Measurements from ENCODE around the gene SOX12. TPM values are rescaled to one million over a fixed set of nuclear protein-coding genes. Genes with fewer than 3 reads are reported as not detected.
"Not testable (repeated sequence)": the region's sequence is repeated elsewhere in the genome, so short reads cannot be mapped to it uniquely, and the experiment has no call there.

Gene SOX12
- total RNA-seq, 1 donor from 2014 or later, result 5.3 TPM

GRCh38 chr20:353166-353565 lies 27.8 kb downstream of the SOX12 start:
- H3K27ac ChIP-seq, result no peak overlapping the region
- no peaks in the 10 kb centered on the region for H3K9me3 ChIP-seq (ENCODE audit: low read depth)
- H3K9ac ChIP-seq, result no peak overlapping the region
- H3F3A ChIP-seq (ENCODE audit: low read depth), result peaks cover 12% of the 10 kb centered on the region
- H3K4me1 ChIP-seq, result no peaks in the 10 kb centered on the region
- no peaks in the 10 kb centered on the region for H3K36me3 ChIP-seq
- H3K4me2 ChIP-seq, result no peak overlapping the region
- H4K20me1 ChIP-seq (ENCODE audit: low read depth), result peaks cover 15% of the 10 kb centered on the region
- Mint-ChIP-seq H3K9me3 (no peaks in the 10 kb centered on the region), H3K4me3 (no peak overlapping the region), H3K4me1 (peaks cover 13% of the 10 kb centered on the region), H3K36me3 (peaks cover 9% of the 10 kb centered on the region), H3K27ac (no peak overlapping the region), H3K27me3 (ENCODE audit: insufficient read depth, low read depth) (no peaks in the 10 kb centered on the region)
- no peaks in the 10 kb centered on the region for H3K27me3 ChIP-seq
- no peaks in the 10 kb centered on the region for H3K79me2 ChIP-seq (ENCODE audit: low read depth)
- no peak for TF ChIP-seq EZH2 (IDR thresholded peaks at IDR 0.05)
- TF ChIP-seq CTCF (IDR thresholded peaks at IDR 0.05), result no peak
- TF ChIP-seq EZH2phosphoT487 (IDR thresholded peaks at IDR 0.05), result no peak
- no peak for DNase-seq (ENCODE audit: low spot score)
- H2AFZ ChIP-seq (replicated peaks), result no peak overlapping the region
- no peak overlapping the region for H3K4me3 ChIP-seq

- DNase-seq (ENCODE audit: low spot score), result peak; percentile 88
- H3K9me3 Mint-ChIP-seq, result no peaks in the 10 kb centered on the region
- Histone ChIP-seq H3K79me2 (ENCODE audit: low read depth) (no peaks in the 10 kb centered on the region), H3K9ac (no peak overlapping the region), H2AFZ (replicated peaks) (no peak overlapping the region), H4K20me1 (ENCODE audit: low read depth) (peaks cover 7% of the 10 kb centered on the region), H3K27me3 (no peaks in the 10 kb centered on the region), H3F3A (ENCODE audit: low read depth) (peaks cover 5% of the 10 kb centered on the region), H3K4me1 (no peaks in the 10 kb centered on the region), H3K27ac (no peak overlapping the region), H3K9me3 (ENCODE audit: low read depth) (no peaks in the 10 kb centered on the region), H3K4me2 (no peak overlapping the region), H3K36me3 (no peaks in the 10 kb centered on the region), H3K4me3 (no peak overlapping the region)
- peaks cover 4% of the 10 kb centered on the region for H3K4me1 Mint-ChIP-seq
- H3K27ac Mint-ChIP-seq, result no peak overlapping the region
- H3K4me3 Mint-ChIP-seq, result peak overlapping the region; percentile 54
- TF ChIP-seq CTCF (IDR thresholded peaks at IDR 0.05) (peak; percentile 95), EZH2 (IDR thresholded peaks at IDR 0.05) (no peak)
- H3K27me3 Mint-ChIP-seq (ENCODE audit: insufficient read depth, low read depth), result no peaks in the 10 kb centered on the region
- H3K36me3 Mint-ChIP-seq, result peaks cover 4% of the 10 kb centered on the region
Observed at GRCh38 chr20:354298-354977, 29.1 kb downstream of the SOX12 start.

DNA sequence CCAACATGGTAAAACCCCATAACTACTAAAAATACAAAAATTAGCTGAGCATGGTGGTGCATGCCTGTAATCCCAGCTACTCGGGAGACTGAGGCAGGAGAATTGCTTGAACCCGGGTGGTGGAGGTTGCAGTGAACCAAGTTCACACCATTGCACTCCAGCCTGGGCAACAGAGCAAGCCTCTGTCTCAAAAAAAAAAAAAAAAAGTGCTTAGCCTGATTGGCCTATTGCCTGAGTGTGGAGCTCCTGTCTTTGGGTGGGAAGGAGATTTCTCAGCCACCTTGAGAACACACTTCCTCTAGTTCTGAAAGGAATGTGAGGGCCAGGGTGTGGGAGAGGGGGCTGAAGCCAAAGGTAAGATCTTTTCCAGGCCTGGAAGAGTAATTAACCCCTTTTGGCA lies 30.8 kb downstream of the SOX12 start:
- not testable (repeated sequence) for H3K4me1 ChIP-seq; H3K27ac Mint-ChIP-seq; H3K27ac ChIP-seq; H3K27me3 Mint-ChIP-seq (ENCODE audit: insufficient read depth, low read depth); H3K79me2 ChIP-seq (ENCODE audit: low read depth); H4K20me1 ChIP-seq (ENCODE audit: low read depth); H3K36me3 Mint-ChIP-seq; H3K4me3 ChIP-seq; H3K36me3 ChIP-seq; H3K27me3 ChIP-seq; DNase-seq (ENCODE audit: low spot score); H3K9me3 Mint-ChIP-seq; H3K9ac ChIP-seq; H3K4me2 ChIP-seq; H2AFZ ChIP-seq (replicated peaks); H3K4me3 Mint-ChIP-seq; H3F3A ChIP-seq (ENCODE audit: low read depth); H3K9me3 ChIP-seq (ENCODE audit: low read depth)
- H3K4me1 Mint-ChIP-seq, result peaks cover 12% of the 10 kb centered on the region

DNA sequence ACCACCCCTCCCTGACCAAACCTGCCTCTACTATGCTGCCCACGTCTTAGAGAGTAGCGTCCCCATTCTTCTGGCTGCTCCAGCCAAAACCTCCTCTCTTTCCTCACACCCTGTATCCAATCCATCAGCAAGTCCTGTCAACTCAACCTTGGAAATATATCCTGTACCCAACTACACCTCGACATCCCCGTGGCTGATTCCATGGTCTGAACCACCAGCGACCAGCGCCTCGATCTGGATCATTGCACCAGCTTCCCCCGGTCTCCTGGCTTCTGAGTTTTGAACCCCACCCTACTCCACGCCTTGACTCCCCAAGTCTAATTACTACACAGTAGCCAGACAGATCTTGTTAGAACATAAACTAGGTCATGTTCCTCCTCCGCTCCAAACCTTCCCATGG lies 31.4 kb downstream of the SOX12 start:
- H3K27me3 ChIP-seq, result no peaks in the 10 kb centered on the region
- H3F3A ChIP-seq (ENCODE audit: low read depth), result peaks cover 5% of the 10 kb centered on the region
- no peaks in the 10 kb centered on the region for H3K79me2 ChIP-seq (ENCODE audit: low read depth)
- H3K9ac ChIP-seq, result no peak overlapping the region
- H4K20me1 ChIP-seq (ENCODE audit: low read depth), result peaks cover 7% of the 10 kb centered on the region
- no peaks in the 10 kb centered on the region for H3K27me3 Mint-ChIP-seq (ENCODE audit: insufficient read depth, low read depth)
- no peak overlapping the region for H3K4me3 Mint-ChIP-seq
- no peak overlapping the region for H2AFZ ChIP-seq (replicated peaks)
- no peaks in the 10 kb centered on the region for H3K36me3 Mint-ChIP-seq
- TF ChIP-seq EZH2phosphoT487 (IDR thresholded peaks at IDR 0.05) (no peak), EZH2 (IDR thresholded peaks at IDR 0.05) (no peak), CTCF (IDR thresholded peaks at IDR 0.05) (no peak)
- H3K4me3 ChIP-seq, result no peak overlapping the region
- H3K27ac ChIP-seq, result no peak overlapping the region
- H3K4me1 ChIP-seq, result no peaks in the 10 kb centered on the region
- H3K9me3 Mint-ChIP-seq, result no peaks in the 10 kb centered on the region
- no peaks in the 10 kb centered on the region for H3K36me3 ChIP-seq
- H3K4me1 Mint-ChIP-seq, result peaks cover 18% of the 10 kb centered on the region
- DNase-seq (ENCODE audit: low spot score), result no peak
- no peak overlapping the region for H3K4me2 ChIP-seq
- H3K9me3 ChIP-seq (ENCODE audit: low read depth), result no peaks in the 10 kb centered on the region
- no peak overlapping the region for H3K27ac Mint-ChIP-seq

Measured in neural progenitor cell (in vitro differentiated cells).